AG10803 (cell line): ENCODE measurements around the gene ARMCX1.
"Not testable (repeated sequence)": the region's sequence is repeated elsewhere in the genome, so short reads cannot be mapped to it uniquely, and the experiment has no call there.

Experiments used
- DNase-seq: peaks from one replicate; pipeline ENCODE4 v3.0.0; 2010; ENCODE audit warnings: low read depth
- H3K4me3 ChIP-seq: 2 replicates; pipeline ENCODE4 v1.5.1; 2011; ENCODE audit warnings: mild to moderate bottlenecking, low read length, control low read depth
- CTCF ChIP-seq: conservative IDR thresholded peaks from 2 replicates; pipeline ENCODE4 v1.5.1; 2011; ENCODE audit warnings: mild to moderate bottlenecking, low read length, control low read depth, inconsistent platforms

The ARMCX1 gene

GRCh38 chrX:101551380-101551767 lies 1.0 kb downstream of the ARMCX1 start:
- no peak for TF ChIP-seq CTCF
- H3K4me3 ChIP-seq, result peak overlapping the region; percentile 76

GRCh38 chrX:101552714-101553113 lies 2.4 kb downstream of the ARMCX1 start:
- no peak for TF ChIP-seq CTCF
- no peak for DNase-seq
- H3K4me3 ChIP-seq, result no peak overlapping the region

More at GRCh38 chrX:101551380-101551767, 1.0 kb downstream of the ARMCX1 start:
- DNase-seq, result no peak

GRCh38 chrX:101564651-101565050 lies 14.3 kb downstream of the ARMCX1 start:
- DNase-seq, result no peak
- H3K4me3 ChIP-seq, result no peak overlapping the region
- no peak for TF ChIP-seq CTCF

GRCh38 chrX:101595739-101596419 lies 45.5 kb downstream of the ARMCX1 start:
- TF ChIP-seq CTCF, result peak; percentile 65
- no peak overlapping the region for H3K4me3 ChIP-seq
- DNase-seq, result peak; percentile 79

GRCh38 chrX:101599592-101599991 lies 49.2 kb downstream of the ARMCX1 start:
- H3K4me3 ChIP-seq, DNase-seq: not testable (repeated sequence)

GRCh38 chrX:101602077-101602476 lies 51.7 kb downstream of the ARMCX1 start:
- DNase-seq, result peak; percentile 83
- no peak for TF ChIP-seq CTCF

More at GRCh38 chrX:101602077-101602476, 51.7 kb downstream of the ARMCX1 start:
- H3K4me3 ChIP-seq, result no peak overlapping the region
